Measurements from ENCODE around the gene ARID3C. TPM values are rescaled to one million over a fixed set of nuclear protein-coding genes. Genes with fewer than 3 reads are reported as not detected.

The ARID3C gene
- polyA plus RNA-seq, 2 of the 4 experiments (the other 2 are of a cell fraction), result 0.09 to 0.12 TPM

- Histone ChIP-seq H3K4me3 (no peak overlapping the region), H3K9me3 (no peaks in the 10 kb centered on the region), H3K27ac (no peak overlapping the region), H3K4me1 (peaks cover 20% of the 10 kb centered on the region), H3K4me2 (no peak overlapping the region)
- ATAC-seq (no peak), DNase-seq (ENCODE audit: low read depth in 1 of 2, low spot score in 1 of 2) (no peak), FAIRE-seq (no peak)
- ChIA-PET POLR2A (no interaction called here), CTCF (interaction anchor here (0.9 to 17.1 kb wide), 7 partner anchors 8 to 197 kb away, joined by 3 to 168 read pairs (median 6); no protein-coding TSS in a partner anchor)
- TF ChIP-seq ELK1 (IDR thresholded peaks at IDR 0.05; ENCODE audit: low read depth, low read length) (no peak), ATOH8 (CRISPR knock-in tag; IDR thresholded peaks at IDR 0.05; ENCODE audit: low read depth) (no peak), CEBPB (IDR thresholded peaks at IDR 0.05) (no peak), KDM5A (IDR thresholded peaks at IDR 0.05) (no peak), HEYL (CRISPR knock-in tag; IDR thresholded peaks at IDR 0.05) (no peak), HOXB5 (CRISPR knock-in tag; IDR thresholded peaks at IDR 0.05) (no peak), HOXA7 (CRISPR knock-in tag; IDR thresholded peaks at IDR 0.05) (no peak), ESRRA (IDR thresholded peaks at IDR 0.05; ENCODE audit: borderline replicate concordance, low read length) (no peak), EHMT2 (IDR thresholded peaks at IDR 0.05; ENCODE audit: low read depth) (no peak), FOSL2 (IDR thresholded peaks at IDR 0.05) (no peak), FOSL2 (CRISPR knock-in tag; IDR thresholded peaks at IDR 0.05) (no peak), EP300 (IDR thresholded peaks at IDR 0.05) (no peak), REST (IDR thresholded peaks at IDR 0.05) (no peak), HMGXB4 (CRISPR knock-in tag; IDR thresholded peaks at IDR 0.05; ENCODE audit: borderline replicate concordance) (no peak), CHD4 (IDR thresholded peaks at IDR 0.05; ENCODE audit: borderline replicate concordance) (no peak), MAFK (IDR thresholded peaks at IDR 0.05; ENCODE audit: partially characterized antibody) (no peak), KDM1A (IDR thresholded peaks at IDR 0.05; ENCODE audit: low read depth) (no peak)
- 72% methylated on average over 8 of the region's 8 CpGs for WGBS (ENCODE audit: missing lambda C conversion rate)
Observed at GRCh38 chr9:34575241-34575640, 53.6 kb downstream of the ARID3C start.

GRCh38 chr9:34574571-34574970 lies 54.3 kb downstream of the ARID3C start:
- 88% methylated on average over 12 of the region's 12 CpGs for WGBS (ENCODE audit: missing lambda C conversion rate)
- no peak for ATAC-seq
- no peak overlapping the region for H3K27ac ChIP-seq
- H3K4me1 ChIP-seq, result peaks cover 20% of the 10 kb centered on the region
- H3K4me3 ChIP-seq, result no peak overlapping the region
- no peaks in the 10 kb centered on the region for H3K9me3 ChIP-seq
- CTCF ChIA-PET, result interaction anchor here (1.4 to 17.1 kb wide), 5 partner anchors 11 to 171 kb away, joined by 5 to 168 read pairs (median 22); no protein-coding TSS in a partner anchor
- H3K4me2 ChIP-seq, result no peak overlapping the region
- no peak for DNase-seq (ENCODE audit: low read depth in 1 of 2, low spot score in 1 of 2)
- FAIRE-seq, result no peak
- POLR2A ChIA-PET, result no interaction called here
- TF ChIP-seq MAZ (IDR thresholded peaks at IDR 0.05; ENCODE audit: borderline replicate concordance, low read depth, low read length) (no peak), POLR2AphosphoS2 (conservative IDR thresholded peaks at IDR 0.05; ENCODE audit: low read length) (no peak), FOSL2 (IDR thresholded peaks at IDR 0.05) (no peak), FOSL2 (CRISPR knock-in tag; IDR thresholded peaks at IDR 0.05) (no peak), ESRRA (IDR thresholded peaks at IDR 0.05; ENCODE audit: borderline replicate concordance, low read length) (no peak), PBX3 (IDR thresholded peaks at IDR 0.05) (no peak), HDAC2 (IDR thresholded peaks at IDR 0.05) (no peak)

All from A549 (cell line).